ENCODE measurements around the gene LTBP3.

LTBP3 gene

GRCh38 chr11:65585396-65586246 lies 27.5 kb upstream of the LTBP3 start:
- DNase-seq (ENCODE audit: low spot score) (no peak), FAIRE-seq (no peak)

DNA sequence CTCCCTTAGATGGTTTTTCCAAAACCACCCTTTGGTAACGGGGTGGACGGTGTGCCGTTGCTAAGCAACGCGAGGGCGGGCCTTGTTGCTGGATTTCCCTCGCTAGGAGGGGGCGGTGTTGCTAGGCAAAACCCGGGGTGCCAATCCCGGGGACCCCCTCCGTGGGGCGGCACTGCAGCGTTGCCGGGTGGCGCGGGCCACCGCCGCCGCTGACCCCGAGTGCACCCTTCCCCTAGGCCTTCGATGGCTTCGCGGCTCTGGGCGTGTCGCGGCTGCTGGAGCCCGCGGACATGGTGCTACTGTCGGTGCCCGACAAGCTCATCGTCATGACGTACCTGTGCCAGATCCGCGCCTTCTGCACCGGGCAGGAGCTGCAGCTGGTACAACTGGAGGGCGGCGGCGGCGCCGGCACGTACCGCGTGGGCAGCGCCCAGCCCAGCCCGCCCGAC lies 26.6 kb upstream of the LTBP3 start:
- FAIRE-seq (no peak), DNase-seq (ENCODE audit: low spot score) (no peak)

DNA sequence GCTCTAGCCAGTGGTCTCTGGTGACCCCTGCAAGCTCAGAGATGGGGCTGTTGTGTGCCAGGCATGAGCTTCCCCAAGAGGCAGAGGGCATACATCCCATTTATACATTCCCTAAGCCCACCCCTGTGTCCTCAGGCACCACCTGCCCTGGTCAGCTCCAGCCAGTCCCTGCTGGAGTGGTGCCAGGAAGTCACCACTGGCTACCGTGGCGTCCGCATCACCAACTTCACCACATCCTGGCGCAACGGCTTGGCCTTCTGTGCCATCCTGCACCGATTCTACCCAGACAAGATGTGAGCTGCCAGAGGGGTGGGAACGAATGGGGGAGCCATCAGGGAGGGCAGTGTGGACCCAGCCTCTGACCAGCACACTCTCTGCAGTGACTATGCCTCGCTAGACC lies 25.9 kb upstream of the LTBP3 start:
- FAIRE-seq = peak; percentile 81

DNA sequence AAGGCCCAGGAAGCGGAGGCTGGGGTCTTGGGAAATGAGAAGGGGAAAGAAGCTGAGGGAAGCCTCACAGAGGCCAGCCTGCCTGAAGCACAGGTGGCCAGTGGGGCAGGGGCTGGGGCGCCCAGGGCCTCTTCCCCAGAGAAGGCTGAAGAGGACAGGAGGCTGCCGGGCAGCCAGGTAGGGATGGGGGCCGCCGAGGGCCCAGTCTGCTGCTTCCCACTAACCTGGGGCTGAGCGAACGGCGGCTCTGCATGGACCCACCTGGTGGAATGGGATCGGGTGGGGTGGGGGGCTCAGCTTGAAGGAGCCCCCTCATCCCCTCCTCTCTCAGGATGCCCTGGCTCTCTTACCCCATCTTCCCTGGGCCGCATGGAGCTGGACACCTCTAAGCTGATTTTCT lies 25.4 kb upstream of the LTBP3 start:
- no peak for DNase-seq (ENCODE audit: low spot score)
- no peak for FAIRE-seq

More for the DNA sequence above, 25.9 kb upstream of the LTBP3 start:
- no peak for DNase-seq (ENCODE audit: low spot score)

DNA sequence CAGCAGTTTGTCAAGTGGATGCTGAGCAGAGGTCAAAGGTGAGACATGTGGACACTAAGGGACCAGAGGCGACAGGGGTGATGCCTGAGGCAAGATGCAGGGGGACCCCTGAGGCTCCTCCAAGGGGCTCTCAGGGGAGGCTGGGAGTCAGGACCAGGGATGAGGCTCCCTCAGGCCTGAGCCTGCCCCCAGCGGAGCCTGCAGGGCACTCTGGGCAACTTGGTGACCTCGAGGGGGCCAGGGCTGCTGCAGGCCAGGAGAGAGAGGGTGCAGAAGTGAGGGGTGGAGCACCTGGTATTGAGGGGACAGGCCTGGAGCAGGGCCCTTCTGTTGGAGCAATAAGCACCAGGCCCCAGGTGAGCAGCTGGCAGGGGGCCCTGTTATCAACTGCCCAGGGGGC lies 23.8 kb upstream of the LTBP3 start:
- no peak for FAIRE-seq
- DNase-seq (ENCODE audit: low spot score) = no peak

DNA sequence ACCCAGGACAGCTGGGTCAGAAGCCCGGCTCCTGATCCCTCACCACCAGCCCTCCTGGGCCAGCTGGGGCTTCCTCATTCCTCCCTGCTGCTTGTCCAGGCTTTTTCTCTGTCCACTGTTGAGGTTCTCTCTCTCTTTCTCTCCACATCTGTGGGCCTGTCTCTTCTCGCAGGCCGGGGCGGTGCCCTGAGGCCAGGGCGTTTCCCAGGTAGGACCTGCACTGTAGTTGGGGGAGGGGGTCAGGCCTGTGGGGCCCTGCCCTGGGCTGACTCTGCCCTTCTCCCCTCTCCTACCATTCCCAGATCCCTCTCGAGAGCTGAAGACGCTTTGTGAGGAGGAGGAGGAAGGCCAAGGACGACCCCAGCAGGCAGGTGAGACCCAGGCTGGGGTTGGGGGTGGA lies 22.6 kb upstream of the LTBP3 start:
- DNase-seq (ENCODE audit: low spot score) (no peak), FAIRE-seq (no peak)

DNA sequence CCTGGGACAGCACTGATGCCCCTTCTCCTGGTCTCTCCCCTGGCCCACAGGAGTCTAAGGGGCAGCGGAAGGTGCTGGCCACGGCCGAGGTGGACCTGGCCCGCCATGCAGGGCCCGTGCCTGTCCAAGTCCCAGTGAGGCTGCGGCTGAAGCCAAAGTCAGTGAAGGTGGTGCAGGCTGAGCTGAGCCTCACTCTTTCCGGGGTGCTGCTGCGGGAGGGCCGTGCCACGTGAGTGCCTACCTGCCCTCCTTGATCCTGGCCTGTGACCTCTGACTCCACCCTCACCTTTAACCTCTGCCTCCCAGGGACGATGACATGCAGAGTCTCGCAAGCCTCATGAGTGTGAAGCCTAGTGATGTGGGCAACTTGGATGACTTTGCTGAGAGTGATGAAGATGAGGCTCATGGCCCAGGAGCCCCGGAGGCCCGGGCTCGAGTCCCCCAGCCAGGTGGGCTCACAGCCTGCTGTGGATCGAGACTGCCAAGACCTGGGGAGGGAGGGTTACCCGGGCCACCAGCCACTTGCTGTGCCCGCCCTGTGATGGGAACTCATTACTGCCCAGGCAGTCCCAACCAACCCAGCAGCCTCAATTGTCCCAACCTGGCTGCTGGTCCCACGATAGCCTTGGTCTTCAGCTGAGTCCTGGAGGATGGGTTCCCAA lies 22.0 kb upstream of the LTBP3 start:
- DNase-seq (ENCODE audit: low spot score) = no peak
- FAIRE-seq = no peak

DNA sequence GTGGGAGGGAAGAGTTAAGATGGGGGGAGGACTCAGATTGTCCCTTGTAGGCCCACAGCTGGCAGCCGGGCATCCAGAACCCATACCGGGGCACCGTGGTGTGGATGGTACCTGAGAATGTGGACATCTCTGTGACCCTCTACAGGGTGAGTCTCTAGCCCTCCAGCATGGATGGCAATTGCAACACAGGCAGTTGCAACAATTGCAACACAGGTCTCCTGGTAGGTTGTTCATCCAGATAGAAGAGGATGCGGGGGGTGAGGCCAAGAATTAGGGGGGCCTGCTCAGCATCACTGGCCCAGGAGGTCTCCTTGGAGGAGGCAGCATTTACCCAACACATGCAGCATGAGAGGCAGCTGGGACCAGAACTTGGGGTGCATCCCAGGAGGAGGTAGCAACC lies 21.1 kb upstream of the LTBP3 start:
- DNase-seq (ENCODE audit: low spot score) = no peak
- no peak for FAIRE-seq

DNA sequence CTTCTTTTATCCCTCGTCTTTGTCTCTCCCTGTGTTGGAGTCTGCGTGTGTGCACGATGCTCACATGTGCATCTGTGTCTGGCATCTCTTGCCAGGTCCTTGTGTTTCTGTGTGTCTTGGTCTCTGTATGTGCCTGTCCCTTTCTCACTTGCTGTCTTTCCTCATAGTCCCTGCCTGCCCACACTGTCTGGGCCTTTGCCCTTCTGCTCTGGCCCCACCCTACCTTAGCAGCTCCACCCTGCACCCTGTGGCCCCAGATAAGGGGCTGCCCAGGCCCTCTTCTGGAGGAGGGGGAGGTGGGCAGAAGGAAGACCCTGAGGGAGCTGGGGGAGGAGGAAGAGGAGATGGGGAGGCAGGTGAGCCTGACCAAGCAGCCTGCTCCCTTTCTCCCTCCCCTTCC lies 20.5 kb upstream of the LTBP3 start:
- no peak for FAIRE-seq
- no peak for DNase-seq (ENCODE audit: low spot score)

GRCh38 chr11:65578134-65578533 lies 20.0 kb upstream of the LTBP3 start:
- no peak for FAIRE-seq
- no peak for DNase-seq (ENCODE audit: low spot score)

DNA sequence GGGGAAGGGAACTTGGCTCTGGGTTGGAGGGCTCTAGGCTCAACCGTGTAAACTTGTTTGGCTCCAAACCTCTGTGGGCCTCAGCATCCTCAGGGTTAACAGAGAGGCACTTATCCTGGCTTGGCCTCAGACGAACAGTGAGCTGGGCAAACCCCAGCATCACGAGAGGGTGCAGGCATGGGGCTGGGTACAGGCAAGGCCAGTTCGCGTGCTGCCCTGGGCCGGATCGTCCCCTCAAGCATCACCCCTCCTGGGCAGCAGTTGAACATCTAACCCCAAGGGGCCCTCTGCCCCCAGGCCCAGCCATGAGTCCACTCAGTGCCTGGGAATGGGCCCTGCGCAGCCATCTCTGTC lies 19.6 kb upstream of the LTBP3 start:
- DNase-seq (ENCODE audit: low spot score) (no peak), FAIRE-seq (peak; percentile 77)

DNA sequence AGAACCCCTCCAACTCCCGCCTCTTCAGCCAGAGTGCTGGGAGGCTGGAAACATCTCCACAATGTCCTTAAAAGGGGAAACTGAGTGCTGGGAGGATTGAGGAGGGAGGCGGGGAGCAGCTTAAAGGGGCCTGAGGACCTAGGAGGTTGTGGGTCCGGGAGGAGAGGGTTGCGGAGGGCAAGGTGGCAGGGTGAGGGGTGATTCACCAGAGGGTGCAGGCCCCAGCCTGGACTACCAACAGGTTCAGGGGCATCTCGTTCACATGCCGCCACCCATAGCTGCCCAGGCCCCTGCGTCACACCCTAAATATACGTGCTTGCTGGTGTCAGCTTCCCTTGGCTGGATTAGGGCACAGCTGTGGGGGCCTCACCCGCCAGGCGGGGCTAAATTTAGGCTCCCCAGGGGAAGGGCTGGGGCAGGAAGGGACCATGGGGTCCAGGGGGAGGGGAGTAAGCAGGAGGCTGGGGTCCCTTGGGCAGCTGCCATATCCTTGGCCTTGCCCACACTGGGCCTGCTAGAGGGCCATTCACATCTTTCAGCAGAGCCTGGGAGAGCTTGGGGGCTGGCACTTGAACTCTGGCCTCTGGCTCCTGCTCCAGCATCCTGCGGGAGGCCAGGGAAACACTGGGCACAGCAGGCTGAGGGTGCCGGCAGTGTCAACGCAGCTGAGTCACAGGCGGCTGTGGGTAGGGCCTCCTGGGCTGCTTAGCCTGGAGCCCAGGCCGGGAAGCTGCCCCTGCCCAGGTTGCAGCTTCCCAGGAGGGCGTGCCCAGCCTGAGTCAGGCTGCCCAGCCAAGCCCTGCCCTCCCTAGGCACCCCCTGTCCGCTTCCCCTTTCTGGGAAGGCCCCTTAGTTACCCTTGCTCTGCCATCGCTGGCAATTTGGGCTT lies 19.0 kb upstream of the LTBP3 start:
- DNase-seq (ENCODE audit: low spot score) = peak; percentile 88
- peak; percentile 61 for FAIRE-seq

DNA sequence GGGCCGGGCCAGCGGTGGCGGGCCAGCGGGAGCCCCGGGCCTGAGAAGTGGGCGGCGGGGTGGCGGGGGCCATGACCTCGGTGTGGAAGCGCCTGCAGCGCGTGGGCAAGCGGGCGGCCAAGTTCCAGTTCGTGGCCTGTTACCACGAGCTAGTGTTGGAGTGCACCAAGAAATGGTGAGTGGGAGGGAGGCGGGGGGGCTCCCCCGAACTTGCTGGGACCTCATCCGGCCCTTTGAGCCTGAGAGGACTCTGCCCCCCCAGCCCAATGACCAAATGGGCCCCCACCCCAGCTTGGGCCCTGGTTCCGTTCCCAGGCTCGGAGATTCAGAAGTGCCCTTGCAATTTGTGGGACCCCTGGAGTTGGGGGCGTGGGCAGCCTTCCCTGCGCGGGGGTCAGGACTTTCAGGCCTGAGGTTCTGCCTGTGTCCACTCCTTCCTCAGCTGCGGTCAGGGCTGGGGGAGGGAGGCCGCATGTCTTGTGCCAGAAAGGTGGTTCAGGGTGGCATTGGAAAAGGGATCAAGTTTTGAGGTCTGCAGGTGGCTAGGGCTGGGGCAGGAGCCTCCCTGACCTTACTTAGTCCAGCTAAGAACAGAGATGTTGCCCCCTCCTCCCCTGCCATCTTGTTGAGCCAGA lies 18.2 kb upstream of the LTBP3 start:
- no peak for FAIRE-seq
- DNase-seq (ENCODE audit: low spot score) = no peak

- no peak for FAIRE-seq
Observed at GRCh38 chr11:65575568-65576231, 17.5 kb upstream of the LTBP3 start, which contains the start of gene EHBP1L1. Gene EHBP1L1, plus strand, starts transcription at chr11:65576053. Its CDS starts 250 bp downstream, at chr11:65576303.

DNA sequence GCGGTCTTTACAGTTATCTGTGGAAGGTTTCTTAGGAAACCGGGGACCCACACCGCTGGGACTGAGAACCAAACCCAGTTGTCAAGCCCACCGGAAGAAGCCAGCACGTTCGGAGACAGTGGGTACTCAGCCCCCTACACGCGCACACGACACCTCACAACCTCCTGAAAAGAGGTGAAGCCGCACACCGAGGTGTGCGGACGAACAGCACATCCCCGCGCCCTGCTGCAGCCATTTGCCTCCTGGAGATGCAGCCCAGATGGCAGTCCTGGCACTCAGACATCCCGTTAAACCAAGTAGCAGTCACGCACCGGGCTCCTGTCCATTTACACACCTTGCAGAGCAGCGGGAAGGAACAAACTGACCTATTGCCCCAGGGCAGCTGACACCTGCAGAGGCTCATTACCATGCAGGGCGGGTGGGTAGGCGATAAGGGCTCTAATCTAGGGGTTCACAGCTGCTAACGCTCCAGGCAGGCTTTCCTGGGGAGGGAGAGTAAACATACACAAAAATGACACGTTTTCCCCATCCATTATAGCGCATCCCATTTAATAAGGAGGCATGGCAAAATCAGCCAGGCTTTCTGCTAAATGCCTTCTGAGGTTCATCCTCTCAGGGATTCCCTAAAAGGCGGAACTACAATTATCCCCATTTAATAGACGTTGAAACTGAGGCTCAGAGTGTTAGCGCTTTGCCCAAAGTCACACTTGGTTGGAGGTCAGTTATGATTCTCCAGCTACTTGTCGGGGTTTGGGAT lies 16.8 kb upstream of the LTBP3 start:
- DNase-seq (ENCODE audit: low spot score) = no peak
- FAIRE-seq = no peak

More at GRCh38 chr11:65575568-65576231, 17.5 kb upstream of the LTBP3 start, which contains the start of gene EHBP1L1:
- DNase-seq (ENCODE audit: low spot score) = peak; percentile 86

- FAIRE-seq (peak; percentile 5), DNase-seq (ENCODE audit: low spot score) (peak; percentile 96)
Observed at GRCh38 chr11:65574109-65574810, 16.1 kb upstream of the LTBP3 start.

- DNase-seq (ENCODE audit: low spot score) (no peak), FAIRE-seq (no peak)
Observed at GRCh38 chr11:65573391-65574079, 15.4 kb upstream of the LTBP3 start.

DNA sequence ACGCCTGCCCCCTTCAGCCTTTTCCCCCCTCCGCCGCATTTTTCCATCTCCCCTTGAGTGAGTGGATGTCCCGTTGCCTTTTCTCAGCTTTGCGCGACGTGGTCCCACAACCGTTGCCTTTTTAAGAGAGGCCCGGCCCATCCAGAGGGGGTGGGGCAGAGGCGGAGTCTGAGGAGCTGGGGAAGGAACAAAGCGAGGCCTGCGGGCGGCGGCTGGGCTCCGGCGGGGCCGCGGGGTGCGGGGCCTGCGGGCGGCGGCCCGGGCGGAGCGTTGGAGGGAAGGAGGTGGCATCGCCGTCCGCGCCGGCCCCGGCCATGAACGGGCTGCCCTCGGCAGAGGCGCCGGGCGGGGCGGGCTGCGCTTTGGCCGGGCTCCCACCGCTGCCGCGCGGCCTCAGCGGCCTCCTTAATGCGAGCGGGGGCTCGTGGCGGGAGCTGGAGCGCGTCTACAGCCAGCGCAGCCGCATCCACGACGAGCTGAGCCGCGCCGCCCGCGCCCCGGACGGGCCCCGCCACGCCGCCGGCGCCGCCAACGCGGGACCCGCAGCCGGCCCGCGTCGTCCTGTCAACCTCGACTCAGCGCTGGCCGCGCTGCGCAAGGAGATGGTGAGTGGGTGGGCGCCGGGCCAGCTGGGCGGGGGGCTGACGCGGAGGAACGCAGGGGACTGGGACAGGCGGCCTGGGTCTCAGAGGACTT lies 14.3 kb upstream of the LTBP3 start, which contains the start of gene FAM89B:
TSS of gene FAM89B (plus strand) at position 183 of the 696 bp plus-strand sequence. CDS start at position 315, 132 bp downstream.
- no peak for FAIRE-seq
- DNase-seq (ENCODE audit: low spot score) = peak; percentile 81

All from urothelium cell line (cell line).